ENCODE measurements around the gene ZNF446. TPM values are rescaled to one million over a fixed set of nuclear protein-coding genes. Genes with fewer than 3 reads are reported as not detected.
"Not testable (repeated sequence)": the region's sequence is repeated elsewhere in the genome, so short reads cannot be mapped to it uniquely, and the experiment has no call there.

Gene ZNF446
- polyA plus RNA-seq, 1 donor from 2014 or later: 6.7 TPM

DNA sequence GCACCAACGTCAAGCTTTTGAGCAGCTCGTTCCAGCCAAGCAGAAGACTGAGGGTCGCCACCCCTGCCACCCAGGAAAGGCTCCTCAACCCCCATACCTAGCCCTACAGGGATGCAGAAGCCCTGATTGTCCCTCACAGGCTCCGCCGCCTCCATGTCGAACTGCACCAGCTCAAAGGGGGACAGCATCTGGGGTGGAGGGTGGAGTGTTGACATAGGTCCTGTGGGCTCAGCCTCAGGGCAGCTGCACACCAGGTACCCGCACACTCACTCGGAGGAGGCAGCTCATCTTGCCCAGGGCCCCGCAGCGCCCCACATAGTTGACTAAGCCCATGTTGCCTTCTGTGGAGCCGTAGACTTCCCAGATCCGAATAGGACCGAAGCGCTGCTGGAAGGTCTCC lies 24.1 kb downstream of the ZNF446 start:
- Mint-ChIP-seq H3K4me3 (peak overlapping the region in 1 of 4 donors; percentile 28), H3K36me3 (peaks cover 2% of the 10 kb centered on the region), H3K27me3 (no peaks in the 10 kb centered on the region), H3K27ac (no peak overlapping the region), H3K9me3 (peaks cover 1 to 6% (median 3%) of the 10 kb centered on the region in 3 donors), H3K4me1 (peaks cover 11 to 14% (median 12%) of the 10 kb centered on the region in 3 donors)

DNA sequence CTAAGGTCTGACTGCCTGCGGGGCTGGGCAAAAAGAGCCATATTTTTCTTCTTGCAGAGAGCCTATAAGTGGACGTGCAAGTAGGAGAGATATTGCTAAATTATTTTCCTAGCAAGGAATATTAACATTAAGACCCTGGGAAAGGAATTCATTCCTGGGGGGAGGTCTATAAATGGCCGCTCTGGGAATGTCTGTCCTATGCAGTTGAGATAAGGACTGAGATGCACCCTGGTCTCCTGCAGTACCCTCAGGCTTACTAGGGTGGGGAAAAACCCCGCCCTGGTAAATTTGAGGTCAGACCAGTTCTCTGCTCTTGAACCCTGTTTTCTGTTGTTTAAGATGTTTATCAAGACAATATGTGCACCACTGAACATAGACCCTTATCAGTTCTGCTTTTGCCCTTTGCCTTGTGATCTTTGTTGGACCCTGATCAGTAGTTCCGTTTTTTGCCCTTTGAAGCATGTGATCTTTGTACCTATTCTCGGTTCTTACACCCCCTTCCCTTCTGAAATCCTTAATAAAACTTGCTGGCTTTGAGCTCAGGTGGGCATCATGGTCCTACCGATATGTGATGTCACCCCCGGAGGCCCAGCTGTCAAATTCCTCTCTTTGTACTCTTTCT lies 31.6 kb downstream of the ZNF446 start:
- not testable (repeated sequence) for H3K4me3 Mint-ChIP-seq, H3K27me3 Mint-ChIP-seq, H3K4me1 Mint-ChIP-seq, H3K9me3 Mint-ChIP-seq, H3K36me3 Mint-ChIP-seq
- H3K27ac Mint-ChIP-seq: peak overlapping the region in 1 of 3 donors; percentile 9

DNA sequence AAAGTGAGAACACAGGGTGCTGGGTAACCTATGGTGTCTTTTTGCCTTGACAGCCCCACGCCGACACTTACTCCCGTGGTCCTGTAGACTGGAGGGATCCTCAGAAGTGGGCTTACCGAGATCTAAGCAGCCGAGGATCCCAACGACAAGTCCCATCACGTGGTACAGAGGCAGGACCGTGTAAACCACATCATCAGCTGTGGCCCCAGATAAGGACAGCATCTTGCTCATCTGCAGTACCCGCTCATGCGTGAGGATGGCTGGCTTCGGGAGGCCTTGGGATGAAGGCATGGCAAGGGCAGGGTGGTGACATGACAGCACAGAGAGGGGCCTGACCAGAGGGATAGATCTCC lies 33.6 kb downstream of the ZNF446 start:
- Mint-ChIP-seq H3K4me3 (no peak overlapping the region), H3K27ac (no peak overlapping the region)

DNA sequence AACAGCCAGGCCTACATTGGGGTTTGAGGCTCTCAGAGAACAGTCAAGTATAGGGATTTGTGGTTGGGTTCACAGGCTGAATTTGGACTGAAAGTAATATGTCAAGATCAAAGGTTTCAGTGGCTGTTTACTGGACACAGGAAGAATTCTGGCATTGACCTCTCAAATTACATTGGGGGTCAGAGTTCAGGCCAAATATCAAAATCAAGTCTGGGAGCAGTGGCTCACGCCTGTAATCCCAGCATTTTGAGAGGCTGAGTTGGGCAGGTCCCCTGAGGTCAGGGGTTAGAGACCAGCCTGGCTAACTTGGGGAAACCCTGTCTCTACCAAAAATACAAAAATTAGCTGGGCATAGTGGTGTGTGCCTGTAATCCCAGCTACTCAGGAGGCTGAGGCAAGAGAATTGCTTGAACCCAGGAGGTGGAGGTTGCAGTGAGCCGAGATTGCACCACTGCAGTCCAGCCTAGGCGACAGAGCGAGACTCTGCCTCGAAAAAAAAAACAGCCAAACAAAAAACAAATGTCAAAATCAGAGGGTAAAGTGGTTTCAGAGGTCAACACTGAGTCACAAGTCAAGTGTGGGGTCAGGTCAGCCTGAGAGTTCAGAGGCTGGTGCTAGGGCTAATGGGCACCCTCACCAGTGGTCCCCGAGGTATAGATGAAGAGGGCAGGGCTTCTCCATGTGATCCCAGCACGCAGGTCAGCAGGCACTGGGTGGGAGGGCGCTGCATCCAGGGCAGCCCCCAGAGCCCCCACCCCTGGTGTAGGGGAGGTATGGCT lies 34.1 kb downstream of the ZNF446 start:
- peak overlapping the region; percentile 63 to 88 (median 73) for H3K27ac Mint-ChIP-seq
- no peak overlapping the region for H3K4me3 Mint-ChIP-seq

More for the DNA sequence above, 33.6 kb downstream of the ZNF446 start:
- Mint-ChIP-seq H3K27me3 (no peaks in the 10 kb centered on the region), H3K4me1 (peaks cover 0 to 5% (median 4%) of the 10 kb centered on the region in 3 donors), H3K9me3 (peaks cover 1 to 8% (median 6%) of the 10 kb centered on the region in 3 donors), H3K36me3 (peaks cover 3% of the 10 kb centered on the region)

DNA sequence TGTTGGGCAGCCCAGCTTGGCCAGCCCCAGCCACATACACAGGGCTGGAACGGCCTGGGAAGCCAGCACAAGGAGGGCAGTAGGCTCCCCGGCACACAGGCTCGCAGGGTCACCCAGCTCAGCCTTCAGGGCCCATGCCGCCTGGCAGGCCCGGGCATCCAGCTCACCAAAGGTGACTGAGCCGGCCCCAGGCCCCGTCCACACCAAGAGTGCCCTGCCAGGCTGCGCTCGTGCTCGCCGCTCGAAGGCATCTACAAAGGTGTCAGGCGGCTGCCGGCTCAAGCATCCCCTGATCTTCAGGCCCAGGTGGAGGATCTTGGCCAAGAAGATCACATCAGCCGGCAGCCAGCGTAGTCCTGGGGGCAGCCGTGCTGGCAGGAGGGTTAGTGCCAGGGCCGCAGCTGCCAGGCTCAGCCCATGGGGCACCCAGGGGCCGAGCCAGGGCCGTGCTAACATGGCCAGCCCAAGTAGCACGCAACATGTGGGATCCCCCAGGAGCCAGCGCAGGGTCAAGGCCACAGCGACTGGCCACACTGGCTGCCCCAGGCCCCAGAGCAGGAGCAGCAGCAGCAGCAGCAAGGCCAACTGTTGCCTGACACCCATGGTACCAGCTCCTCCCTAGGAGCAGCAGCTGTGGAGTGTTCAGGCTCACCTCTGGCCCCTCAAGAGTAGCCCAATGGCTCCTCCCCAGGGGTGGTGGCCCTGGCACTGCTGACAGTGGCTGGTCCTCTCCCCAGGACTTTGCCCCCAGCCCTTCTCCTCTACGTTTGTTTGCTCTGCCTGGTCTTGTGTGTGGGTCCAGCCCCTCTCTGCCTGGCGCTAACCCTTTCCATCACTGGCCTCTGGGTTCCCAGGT lies 35.4 kb downstream of the ZNF446 start, which contains the start of gene SLC27A5:
TSS of gene SLC27A5 (minus strand) at position 640 of the 856 bp plus-strand sequence. CDS start at position 603, 37 bp downstream.
- H3K4me3 Mint-ChIP-seq: peak within 1 kb of the TSS in 1 of 4 donors; percentile 51
- H3K27me3 Mint-ChIP-seq: no peaks in the 10 kb centered on the region
- H3K9me3 Mint-ChIP-seq: peaks cover 0 to 8% (median 6%) of the 10 kb centered on the region in 3 donors
- H3K4me1 Mint-ChIP-seq: peaks cover 4 to 13% (median 6%) of the 10 kb centered on the region in 3 donors
- peaks cover 6% of the 10 kb centered on the region for H3K36me3 Mint-ChIP-seq
- H3K27ac Mint-ChIP-seq: no peak within 1 kb of the TSS

More for the DNA sequence above, 34.1 kb downstream of the ZNF446 start:
- Mint-ChIP-seq H3K27me3 (no peaks in the 10 kb centered on the region), H3K4me1 (peaks cover 0 to 7% (median 4%) of the 10 kb centered on the region in 3 donors), H3K36me3 (peaks cover 6% of the 10 kb centered on the region), H3K9me3 (peaks cover 1 to 8% (median 6%) of the 10 kb centered on the region in 3 donors)

DNA sequence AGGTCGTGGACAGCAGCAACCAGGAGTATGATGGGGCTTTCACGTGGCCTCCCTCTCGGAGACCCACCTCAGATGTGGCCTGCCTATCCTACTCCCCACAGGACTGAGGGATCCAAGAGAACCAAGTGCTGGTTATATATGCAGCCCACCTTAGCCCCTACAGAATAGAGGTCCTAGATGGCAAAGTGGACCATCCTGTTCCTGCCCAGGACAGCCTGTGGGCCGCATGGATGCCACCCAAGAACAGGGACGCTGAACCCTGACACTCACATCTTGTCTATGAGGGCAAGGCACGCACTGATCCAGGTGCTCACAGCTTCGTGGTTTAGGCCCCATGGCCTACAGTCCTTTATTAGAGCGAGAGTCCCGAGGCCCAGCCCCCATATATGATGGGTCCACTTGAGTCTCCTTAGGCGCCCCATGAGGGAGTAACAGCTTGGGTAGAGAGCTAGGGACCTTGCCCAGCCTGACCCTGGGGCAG lies 37.1 kb downstream of the ZNF446 start:
- Mint-ChIP-seq H3K4me1 (peaks cover 4 to 15% (median 9%) of the 10 kb centered on the region in 3 donors), H3K4me3 (peak overlapping the region in 2 of 4 donors; percentile 12 to 70), H3K27me3 (no peaks in the 10 kb centered on the region), H3K36me3 (peaks cover 6% of the 10 kb centered on the region), H3K27ac (peak overlapping the region in 1 of 3 donors; percentile 76), H3K9me3 (no peaks in the 10 kb centered on the region)

DNA sequence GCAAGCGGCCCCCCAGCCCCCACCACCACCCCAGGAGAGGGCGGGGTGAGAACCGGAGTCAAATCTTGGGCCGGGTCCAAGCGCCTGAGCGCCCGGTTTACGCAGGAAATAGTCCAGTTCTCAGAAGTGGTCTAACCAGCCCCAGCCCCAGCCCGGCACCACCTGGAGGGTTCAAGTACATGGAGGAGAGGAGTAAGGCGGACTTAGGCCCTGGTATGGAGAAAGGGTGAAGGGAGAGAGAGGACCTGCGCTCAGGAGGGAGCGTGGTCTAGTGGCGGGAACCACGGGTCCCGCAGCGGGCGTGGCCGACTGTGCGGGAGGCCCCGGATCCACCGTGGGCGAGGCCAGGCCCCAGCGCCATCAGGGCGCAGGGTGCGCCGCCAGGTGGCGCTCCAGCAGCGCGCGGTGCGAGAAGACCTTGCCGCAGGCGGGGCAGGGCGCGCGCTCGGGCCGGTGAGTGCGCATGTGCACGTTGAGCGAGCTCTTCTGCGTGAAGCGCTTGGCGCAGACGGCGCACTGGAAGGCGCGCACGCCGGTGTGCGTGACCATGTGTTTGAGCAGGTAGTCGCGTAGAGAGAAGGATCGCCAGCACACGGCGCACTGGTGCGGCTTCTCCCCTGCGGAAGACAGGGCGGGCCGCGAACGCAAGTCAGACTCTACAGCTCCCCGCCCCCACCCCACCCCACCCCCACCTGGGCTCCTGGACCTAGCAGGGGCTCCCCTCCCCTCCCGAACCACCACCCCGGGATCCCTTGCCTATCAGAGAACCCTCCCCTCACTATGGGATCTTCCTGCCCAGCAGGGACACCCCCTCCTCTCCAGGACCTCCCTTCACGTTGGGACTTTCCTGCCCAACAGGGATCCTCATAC lies 37.8 kb downstream of the ZNF446 start:
- Mint-ChIP-seq H3K4me3 (peak overlapping the region; percentile 65 to 89 (median 78)), H3K36me3 (peaks cover 6% of the 10 kb centered on the region), H3K4me1 (peaks cover 9 to 20% (median 16%) of the 10 kb centered on the region in 3 donors), H3K9me3 (no peaks in the 10 kb centered on the region), H3K27me3 (peaks cover 1% of the 10 kb centered on the region), H3K27ac (peak overlapping the region in 1 of 3 donors; percentile 76)

DNA sequence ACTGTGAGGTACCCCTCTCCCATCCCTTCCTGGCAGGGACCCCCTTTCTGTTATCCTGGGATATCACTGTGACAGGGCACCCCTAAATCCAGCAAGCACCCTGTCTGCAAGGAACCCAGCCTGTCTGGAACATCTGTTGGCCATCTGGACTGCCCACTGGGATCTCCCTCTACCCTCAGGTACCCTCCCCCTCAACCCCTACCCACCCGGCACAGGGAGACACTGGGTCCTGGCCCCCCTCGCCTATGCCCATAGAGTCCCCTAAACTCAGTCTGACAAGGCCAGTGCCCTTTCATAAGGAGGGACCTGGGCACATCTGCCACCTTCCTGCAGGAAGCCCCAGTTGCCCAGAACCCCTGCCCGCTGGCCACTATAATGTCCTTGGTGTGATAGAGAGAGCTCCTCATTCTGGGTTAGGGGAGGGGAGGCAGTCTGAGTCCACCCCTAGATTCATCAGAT lies 38.4 kb downstream of the ZNF446 start:
- Mint-ChIP-seq H3K4me1 (peaks cover 14 to 26% (median 19%) of the 10 kb centered on the region in 3 donors), H3K4me3 (peak overlapping the region; percentile 38 to 89 (median 76)), H3K36me3 (peaks cover 6% of the 10 kb centered on the region), H3K27me3 (peaks cover 2% of the 10 kb centered on the region), H3K9me3 (no peaks in the 10 kb centered on the region), H3K27ac (peak overlapping the region in 2 of 3 donors; percentile 35 to 53)

DNA sequence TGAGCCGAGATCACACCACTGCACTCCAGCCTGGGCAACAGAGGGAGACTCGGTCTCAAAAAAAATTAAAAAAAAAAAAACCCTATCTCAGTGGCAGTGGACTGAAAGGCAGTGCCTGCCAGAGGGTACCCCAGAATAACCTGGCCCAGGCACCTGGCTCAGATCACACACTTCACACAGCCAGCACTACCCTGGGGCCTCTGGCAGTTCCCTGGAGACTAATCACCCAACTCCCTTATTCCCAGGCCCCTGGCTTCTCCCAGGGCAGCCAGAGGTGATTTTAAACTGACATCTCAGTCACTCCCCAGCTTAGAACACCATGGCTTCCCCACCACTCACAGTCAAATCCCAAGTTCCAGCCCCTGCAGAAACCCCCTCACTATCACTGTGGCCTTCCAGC lies 39.1 kb downstream of the ZNF446 start:
- Mint-ChIP-seq H3K27me3 (peaks cover 2% of the 10 kb centered on the region), H3K36me3 (peaks cover 6% of the 10 kb centered on the region), H3K4me3 (peak overlapping the region in 3 of 4 donors; percentile 12 to 84 (median 73)), H3K4me1 (peaks cover 20 to 30% (median 21%) of the 10 kb centered on the region in 3 donors), H3K27ac (peak overlapping the region in 2 of 3 donors; percentile 35 to 67), H3K9me3 (no peaks in the 10 kb centered on the region)

DNA sequence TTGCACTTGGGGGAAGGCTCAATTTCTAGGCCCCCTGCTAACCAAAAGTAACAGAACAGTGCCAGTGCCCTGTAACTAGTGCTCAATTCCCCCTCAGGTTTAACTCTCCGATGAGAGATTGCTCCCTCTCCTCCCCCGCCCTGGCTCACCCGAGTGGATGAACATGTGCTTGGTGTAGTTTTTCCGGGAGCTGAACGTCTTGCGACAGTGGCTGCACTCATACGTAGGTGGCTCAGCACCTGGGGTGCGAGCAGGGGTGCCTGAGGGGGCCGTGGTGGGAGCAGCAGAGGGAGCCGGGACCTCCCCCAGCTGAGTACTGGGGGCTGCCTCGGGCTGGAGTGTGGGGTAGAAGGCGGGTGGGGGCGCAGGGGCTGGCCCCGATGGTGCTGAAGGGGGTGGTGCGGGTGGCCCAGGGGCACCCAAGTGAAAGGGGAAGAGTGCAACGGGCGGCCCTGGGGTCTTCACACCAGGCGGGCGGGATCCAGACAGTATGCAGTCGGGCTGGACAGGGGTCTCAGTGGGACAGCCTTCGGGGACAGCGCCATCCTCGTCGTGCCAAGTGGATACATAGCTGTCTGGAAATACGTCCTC lies 40.2 kb downstream of the ZNF446 start:
- no peak overlapping the region for H3K27ac Mint-ChIP-seq
- H3K36me3 Mint-ChIP-seq: peaks cover 6% of the 10 kb centered on the region
- H3K9me3 Mint-ChIP-seq: no peaks in the 10 kb centered on the region
- peaks cover 2% of the 10 kb centered on the region for H3K27me3 Mint-ChIP-seq
- peak overlapping the region in 2 of 4 donors; percentile 5 to 84 for H3K4me3 Mint-ChIP-seq
- peaks cover 23 to 30% (median 24%) of the 10 kb centered on the region in 3 donors for H3K4me1 Mint-ChIP-seq

DNA sequence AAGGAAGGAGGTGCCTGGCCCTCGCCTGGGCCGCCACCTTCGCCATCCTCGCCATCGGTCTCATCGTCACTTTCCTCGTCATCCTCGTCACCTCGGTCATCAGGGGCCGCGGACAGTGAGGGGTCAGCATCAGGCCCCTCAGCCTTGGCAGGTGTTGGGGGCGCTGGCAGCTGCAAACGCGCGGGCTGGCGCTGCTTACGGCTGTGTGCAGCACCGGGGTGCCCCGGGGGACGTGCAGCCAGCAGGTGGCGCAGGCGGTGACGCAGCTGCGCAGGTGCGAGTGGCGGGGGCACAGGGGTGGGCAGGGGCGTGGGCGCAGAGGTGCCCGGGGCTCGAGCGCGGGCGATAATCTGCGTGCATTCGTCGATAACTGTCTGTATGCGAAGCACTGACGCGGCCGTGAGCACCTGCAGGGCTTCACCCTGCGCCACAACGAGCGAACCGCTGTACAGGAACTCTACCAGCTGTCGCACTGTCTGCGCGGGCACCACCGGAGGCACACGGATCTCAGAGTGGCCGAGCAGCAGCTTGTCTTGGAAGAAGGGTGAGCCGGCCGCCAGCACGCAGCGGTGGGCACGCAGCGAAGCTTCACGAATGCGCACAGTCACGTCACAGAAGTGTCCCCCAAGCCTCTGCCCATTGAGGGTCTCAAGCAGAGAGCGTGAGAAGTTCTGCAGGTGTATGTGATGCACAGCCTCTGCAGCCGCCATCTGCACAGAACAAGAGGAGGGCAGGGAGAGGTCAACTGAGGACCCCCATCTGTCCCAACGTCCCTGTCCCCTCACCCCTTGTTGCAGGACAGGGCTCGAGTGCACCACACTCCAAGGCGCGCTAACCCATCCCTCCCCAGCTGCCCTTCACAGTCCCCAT lies 41.0 kb downstream of the ZNF446 start:
- Mint-ChIP-seq H3K4me3 (peak overlapping the region in 2 of 4 donors; percentile 21 to 99), H3K27me3 (peaks cover 2% of the 10 kb centered on the region), H3K4me1 (peaks cover 23 to 28% (median 24%) of the 10 kb centered on the region in 3 donors), H3K27ac (peak overlapping the region in 1 of 3 donors; percentile 97), H3K9me3 (no peaks in the 10 kb centered on the region), H3K36me3 (peaks cover 4% of the 10 kb centered on the region)

DNA sequence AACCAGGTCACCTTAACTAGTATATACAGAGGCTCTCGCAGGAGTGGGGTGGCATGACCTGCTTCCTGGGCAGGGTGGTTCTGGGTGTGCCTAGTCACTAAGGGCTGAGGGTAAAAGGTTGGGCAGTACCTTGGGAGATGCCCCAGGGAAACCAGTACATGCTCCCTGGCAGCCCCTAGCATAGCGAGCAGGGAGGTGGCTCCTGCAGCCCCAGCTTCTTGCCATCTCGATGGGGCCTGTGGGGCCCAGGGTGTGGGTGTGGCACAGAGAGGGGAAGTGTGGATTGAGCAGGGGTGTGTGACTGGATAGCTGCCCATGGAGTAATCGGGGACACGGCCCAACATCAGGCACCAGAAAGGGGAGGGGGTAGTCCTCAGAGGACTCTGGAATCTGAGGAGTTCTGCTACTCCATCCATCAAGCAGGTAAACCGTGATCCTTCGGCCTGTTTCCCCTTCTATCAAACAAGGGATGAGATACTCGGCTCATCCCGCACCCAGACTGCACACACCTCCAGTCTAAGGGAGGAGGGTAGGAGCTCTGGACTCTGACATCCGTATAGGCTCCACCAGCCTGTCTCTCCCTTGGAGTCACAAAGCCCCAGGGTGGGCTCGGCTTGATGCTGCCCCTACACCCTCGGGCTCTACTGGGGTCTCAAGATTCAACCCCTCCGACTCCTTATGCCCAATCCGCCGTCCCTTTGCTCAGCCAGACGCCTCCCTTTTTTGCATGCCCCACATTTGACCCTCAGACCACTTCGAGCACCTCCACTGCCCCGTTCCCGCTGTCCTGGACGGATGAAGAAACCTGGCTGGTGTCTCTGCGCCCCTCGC lies 42.3 kb downstream of the ZNF446 start:
- H3K27ac Mint-ChIP-seq: peak overlapping the region; percentile 97 to 98 (median 97)
- peaks cover 23 to 28% (median 24%) of the 10 kb centered on the region in 3 donors for H3K4me1 Mint-ChIP-seq
- H3K9me3 Mint-ChIP-seq: peaks cover 0 to 2% (median 0%) of the 10 kb centered on the region in 3 donors
- H3K4me3 Mint-ChIP-seq: peak overlapping the region; percentile 95 to 99 (median 98)
- peaks cover 4% of the 10 kb centered on the region for H3K36me3 Mint-ChIP-seq
- peaks cover 2% of the 10 kb centered on the region for H3K27me3 Mint-ChIP-seq

Measured in IgD-negative memory B cell (primary cell).